Activated CD4-positive, alpha-beta T cell treated with anti-CD3 and anti-CD28 coated beads for 48 hours (primary cell): Measurements from ENCODE around the gene TMEM91.
A peak's percentile ranks its signal among the peaks of the same experiment; 100 is the strongest.

Experiments
- DNase-seq: peaks from one replicate; pipeline ENCODE4 v3.0.0-alpha.2; 2020

TMEM91 gene

DNA sequence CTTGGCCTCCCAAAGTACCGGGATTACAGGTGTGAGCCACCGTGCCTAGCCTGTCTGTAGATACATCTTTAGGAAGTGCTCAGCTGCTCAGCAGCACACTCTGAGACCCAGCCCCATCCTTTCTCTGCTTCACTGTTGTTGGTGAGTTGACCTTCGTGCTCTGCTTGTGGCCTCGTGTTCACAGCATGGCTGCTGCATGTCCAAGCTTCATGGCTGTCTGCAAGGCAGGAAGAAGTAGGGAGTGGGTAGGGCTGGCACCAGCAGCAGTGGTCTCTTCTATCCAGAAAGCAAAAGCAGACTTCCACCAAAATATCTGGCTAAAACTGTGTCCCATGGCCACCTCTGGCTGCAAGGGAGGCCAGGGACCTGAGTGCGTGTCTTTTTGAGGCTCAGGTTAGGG lies 36.6 kb downstream of the TMEM91 start:
- no peak for DNase-seq

DNA sequence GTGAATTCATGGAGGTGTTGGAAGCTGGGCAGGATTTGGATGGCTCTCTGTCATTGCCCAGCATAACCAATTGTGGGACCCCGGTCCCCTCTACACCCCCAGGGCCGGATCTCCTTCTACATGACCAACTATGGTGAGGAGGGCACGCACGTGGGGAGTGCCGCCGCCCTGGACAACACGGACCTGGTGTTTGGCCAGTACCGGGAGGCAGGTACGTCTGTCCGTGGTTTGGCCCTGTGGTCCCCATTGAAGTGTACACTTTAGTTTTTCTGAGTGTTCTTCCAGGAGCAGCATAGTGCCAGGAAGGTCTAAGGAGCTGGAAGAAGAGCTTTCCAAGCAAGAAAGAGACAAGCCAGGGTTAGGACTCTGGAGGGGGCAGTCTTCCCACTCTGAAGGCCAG lies 37.6 kb downstream of the TMEM91 start:
- no peak for DNase-seq

DNA sequence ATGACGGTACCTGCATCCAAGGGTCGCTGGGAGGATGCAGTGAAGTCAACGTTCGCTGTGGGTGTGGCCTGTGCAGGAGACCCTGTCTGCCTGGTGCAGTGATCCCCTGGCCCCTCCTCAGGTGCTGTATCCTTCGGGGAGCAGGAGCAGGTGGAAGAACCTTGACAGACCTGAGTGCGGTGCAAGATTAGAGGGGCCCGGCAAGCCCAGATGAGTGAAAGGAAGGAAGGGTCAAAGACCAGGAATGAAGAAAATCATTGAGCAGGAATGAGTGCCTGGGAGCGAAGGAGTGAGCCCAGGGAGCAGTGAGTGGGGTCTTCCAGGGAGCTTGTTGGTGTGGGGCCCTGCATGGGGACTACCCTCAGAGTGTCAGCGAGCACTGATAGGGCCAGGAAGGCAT lies 38.1 kb downstream of the TMEM91 start:
- DNase-seq, result no peak

DNA sequence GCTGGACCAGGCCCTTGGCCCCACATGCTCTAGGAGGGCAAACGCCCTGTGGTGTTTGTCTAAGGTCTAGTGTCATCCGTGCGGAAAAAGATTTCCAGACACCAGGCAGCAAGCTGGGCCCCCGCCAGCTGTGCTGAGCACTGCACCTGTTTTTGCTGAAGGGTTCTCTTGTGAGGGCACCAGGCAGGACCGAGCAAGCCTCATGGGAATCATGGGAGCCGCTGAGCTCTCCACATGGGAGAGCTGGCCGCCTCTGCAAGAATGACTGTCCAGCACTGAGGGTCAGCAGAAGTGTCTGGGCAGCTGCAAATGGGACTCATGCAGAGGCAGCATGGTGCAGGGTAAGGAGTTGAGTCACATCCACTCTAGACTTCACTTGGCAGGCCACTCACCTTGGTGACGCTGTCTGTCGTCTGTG lies 38.8 kb downstream of the TMEM91 start:
- DNase-seq, result no peak

DNA sequence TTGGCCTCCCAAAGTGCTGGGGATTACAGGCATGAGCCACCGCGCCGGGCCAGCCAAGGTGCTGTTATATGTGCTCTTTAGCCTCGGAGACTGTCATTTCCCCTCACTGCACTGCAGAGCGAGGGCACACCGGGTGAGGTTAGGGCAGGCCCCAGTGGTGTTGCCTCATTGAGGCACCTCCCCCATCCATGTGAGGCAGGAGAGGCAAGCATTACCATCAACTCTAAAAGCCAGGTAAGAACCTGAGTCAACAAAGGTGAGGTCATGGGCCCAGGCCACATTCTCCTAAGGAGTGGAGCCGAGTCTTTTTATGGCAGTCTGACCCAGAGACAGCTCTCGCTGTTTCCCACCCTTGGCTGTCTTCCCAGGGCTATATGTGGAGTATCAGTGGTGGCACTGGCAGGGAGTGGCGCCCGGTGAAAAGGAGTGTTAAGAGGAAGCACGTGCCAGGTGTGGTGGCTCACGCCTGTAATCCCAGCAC lies 39.9 kb downstream of the TMEM91 start:
- DNase-seq, result no peak

DNA sequence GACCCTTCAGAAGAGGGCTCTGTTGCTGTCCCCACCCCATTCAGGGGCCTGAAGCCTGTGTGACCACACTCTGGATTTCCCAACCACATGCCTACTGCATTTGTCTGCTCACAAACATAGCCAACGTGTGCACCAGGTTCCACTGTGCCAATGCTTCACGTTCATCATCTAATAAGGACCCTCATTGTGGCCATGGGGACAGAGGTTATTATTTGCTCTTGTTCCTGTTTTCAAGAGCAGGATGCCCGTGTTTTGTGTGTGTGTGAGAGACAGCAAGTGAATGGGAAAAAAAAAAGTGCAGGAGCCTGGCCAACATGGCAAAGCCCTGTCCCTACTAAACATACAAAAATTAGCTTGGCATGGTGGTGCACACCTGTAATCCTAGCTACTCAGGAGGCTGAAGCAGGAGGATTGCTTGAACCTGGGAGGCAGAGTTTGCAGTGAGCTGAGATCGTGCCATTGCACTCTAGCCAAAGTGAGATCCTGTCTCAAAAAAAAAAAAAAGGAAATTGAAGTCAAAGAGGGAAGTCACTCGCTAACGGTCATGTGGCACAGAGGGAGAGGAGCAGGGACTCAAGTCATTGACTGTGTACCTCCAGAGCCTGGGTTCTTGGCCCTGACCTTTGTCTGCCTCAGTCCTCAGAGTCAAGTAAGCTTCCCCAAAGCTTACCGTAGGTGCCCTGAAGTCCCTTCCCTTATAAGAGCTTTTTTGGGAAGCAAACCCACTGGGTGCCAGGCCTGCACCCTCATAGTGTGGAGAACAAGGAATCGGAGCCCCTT lies 44.0 kb downstream of the TMEM91 start:
- DNase-seq, result no peak

DNA sequence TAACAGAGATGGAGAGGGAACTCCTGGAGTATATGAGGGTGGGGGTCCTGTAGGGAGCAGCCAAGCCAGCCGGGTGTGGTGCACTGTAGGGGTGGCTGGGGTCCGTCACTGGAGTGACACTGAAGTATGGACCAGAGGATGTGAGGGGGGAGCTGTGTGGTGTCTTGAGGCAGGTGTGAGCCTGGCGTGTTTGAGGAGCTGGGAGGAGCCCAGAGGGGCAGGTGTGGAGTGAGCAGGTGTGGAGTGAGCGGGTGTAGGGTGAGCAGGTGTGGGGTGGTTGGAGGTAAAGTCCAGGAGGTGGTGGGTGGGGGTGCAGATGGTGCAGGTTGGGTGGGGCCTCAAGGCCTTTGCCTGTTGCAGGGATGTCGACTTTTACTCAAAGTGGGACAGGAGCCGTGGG lies 45.0 kb downstream of the TMEM91 start:
- no peak for DNase-seq

DNA sequence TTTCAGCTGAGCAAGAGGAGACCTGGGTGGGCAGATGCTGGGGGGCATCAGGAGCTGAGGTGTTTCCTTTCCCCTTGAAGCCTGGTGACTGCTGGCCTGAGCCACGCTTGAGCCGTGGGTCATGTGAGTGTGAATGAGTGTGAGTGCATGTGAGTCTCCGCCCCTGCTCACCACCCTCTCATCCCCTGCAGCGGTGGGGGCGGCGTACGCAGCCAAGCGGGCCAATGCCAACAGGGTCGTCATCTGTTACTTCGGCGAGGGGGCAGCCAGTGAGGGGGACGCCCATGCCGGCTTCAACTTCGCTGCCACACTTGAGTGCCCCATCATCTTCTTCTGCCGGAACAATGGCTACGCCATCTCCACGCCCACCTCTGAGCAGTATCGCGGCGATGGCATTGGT lies 45.6 kb downstream of the TMEM91 start:
- DNase-seq, result no peak

DNA sequence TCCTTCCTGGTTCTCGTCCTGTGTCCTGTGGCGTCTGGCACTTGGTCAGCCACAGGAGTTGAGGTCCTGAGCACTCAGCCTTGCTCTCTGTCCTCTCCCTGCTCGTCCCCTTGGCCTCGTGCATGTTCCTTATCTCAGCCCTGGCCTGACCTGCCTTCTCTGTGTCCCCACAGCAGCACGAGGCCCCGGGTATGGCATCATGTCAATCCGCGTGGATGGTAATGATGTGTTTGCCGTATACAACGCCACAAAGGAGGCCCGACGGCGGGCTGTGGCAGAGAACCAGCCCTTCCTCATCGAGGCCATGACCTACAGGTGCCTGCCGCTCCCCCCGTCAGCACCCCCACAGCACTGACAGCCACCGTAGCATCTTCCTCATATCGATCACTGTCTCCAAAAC lies 46.1 kb downstream of the TMEM91 start:
- no peak for DNase-seq

DNA sequence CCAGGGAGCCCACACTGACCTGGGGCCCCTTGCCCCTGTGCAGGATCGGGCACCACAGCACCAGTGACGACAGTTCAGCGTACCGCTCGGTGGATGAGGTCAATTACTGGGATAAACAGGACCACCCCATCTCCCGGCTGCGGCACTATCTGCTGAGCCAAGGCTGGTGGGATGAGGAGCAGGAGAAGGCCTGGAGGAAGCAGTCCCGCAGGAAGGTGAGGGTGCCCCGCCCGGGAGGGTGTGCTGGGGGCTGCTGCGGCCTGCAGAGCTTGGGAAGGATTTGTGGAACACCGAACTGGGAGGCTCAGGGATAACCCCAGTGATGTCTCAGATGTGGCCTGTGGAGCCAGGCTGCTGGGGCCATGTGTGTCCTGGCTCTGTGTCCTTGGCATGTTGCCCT lies 46.6 kb downstream of the TMEM91 start:
- no peak for DNase-seq

DNA sequence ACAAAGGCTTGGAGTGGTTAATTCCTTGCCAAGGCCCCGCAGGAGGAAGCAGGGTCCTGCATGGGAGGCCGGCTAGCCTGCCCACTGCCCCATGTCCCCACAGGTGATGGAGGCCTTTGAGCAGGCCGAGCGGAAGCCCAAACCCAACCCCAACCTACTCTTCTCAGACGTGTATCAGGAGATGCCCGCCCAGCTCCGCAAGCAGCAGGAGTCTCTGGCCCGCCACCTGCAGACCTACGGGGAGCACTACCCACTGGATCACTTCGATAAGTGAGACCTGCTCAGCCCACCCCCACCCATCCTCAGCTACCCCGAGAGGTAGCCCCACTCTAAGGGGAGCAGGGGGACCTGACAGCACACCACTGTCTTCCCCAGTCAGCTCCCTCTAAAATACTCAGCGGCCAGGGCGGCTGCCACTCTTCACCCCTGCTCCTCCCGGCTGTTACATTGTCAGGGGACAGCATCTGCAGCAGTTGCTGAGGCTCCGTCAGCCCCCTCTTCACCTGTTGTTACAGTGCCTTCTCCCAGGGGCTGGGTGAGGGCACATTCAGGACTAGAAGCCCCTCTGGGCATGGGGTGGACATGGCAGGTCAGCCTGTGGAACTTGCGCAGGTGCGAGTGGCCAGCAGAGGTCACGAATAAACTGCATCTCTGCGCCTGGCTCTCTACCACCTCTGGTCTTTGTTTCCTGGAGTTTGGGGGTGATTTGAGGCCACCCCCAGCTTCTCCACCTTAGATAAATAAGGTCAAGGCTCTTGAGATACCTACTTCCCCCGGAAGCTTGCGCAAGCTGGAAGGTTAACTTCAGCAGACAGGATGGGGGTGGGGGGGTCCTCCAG lies 48.2 kb downstream of the TMEM91 start:
- DNase-seq, result no peak

DNA sequence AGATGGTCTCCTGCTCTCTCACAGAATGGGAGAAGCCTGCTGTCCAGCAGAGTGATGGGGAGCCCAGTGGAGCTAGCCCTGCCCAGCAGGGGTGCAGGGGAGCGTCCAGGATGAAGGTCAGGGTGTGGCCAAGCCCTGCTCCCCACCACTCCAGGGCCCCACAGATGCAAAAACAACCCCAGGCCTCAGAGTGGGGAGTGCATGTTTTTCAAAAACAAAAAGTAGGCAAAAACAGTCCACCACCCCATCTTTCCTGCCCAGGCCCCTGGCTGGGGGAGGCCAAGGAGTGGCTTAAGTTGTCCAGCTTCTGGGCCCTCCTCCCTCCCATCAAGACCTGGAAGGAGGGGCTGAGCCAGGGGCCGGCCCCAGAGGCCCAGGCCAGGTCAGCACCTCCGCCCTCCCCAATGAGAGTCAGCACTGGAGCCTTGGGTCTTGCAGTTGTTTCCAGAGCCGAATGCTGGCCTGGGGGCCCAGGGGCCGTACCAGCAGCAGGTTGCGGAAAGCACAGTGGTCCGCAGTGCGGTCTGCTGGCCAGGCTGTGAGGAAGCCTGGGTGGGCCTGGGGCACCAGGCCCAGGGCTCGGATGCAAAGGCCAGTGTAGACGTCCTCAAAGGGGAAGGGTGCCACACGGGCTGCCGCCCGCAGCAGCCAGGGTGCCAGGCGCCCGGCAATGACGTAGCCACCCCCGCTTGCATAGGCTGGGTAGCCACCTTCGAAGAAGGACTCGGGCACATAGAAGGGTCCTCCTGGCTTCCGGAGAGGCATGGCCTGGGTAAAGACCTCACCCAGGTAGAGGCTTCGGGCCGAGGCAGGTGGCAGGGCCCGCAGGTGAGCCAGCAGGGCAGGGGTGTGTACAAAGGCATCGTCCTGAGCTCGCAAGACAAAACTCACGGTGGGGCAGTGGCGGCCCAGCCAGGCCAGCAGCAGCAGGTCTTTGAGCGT lies 49.1 kb downstream of the TMEM91 start:
- DNase-seq, result no peak

DNA sequence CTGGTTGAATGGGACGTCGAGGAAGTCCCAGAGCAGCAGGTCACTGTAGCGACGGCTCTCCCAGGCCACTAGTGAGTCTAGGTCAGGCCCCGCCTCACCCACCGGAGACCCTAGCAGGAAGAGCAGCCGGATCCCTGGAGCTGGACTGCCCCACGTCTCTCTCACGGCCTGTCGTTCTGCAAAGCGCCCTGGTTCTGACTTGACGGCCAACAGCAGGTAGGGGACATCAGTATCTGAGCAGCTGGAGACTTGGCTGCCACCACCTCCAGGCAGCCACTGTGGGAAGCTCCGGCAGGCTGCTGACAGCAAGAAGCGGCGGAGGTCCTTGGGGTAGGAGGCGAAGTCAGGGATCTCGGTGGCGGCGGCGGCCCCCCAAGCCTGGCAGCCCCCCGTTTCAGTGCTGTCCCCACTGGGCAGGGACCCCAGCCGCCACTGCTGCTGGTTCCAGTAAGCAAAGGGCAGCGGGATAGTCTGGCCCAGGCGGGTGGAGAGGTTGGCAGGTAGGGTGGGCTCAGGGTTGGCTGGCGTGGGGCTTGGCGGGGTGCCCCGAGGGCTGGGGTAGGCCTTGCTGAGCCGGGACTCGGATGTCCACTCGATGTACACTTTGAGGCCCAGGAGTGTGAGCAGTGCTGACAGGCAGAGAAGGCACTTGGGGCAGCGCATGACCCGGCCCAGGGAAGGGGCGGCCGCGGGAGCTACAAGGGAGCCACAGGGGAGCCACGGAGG lies 49.9 kb downstream of the TMEM91 start:
- DNase-seq, result no peak

DNA sequence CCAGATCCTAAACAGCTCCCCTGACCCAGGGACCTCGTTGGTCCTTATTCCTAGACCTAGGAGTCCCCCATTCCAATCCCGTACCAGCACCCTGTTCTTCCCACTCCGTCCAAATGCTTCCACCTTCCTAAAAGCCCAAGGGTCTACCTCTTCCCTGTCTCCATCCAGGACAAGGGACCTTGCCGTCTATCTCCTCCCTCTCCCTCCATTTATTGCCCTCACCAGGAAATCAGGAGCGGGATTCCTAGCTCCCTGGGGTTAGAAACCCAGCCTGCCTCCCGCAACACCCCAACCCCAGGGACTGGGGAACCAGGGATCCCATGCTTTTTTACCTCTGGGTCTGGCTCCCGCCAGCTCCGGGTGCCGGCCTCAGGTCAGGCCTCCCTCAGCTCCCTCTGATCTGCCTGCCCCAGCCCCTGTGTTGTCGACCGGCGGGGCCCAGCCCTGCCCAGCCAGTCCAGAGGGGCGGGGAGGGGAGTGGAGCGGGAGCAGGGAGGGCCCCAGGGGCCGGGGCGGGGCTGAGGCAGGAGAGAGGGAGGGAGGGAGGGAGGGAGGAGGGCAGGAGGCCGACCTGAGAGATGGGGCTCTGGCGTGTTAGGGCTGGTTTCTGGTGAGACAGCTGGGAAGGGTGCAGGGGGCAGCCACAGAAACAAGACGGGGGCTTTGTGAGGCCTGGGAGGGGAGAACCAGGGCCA lies 50.8 kb downstream of the TMEM91 start, which contains the start of gene B3GNT8:
Gene B3GNT8 (minus strand): TSS at position 423 of the 695 bp plus-strand sequence. CDS start 596 bp downstream, outside the sequence.
- DNase-seq, result peak; percentile 59

DNA sequence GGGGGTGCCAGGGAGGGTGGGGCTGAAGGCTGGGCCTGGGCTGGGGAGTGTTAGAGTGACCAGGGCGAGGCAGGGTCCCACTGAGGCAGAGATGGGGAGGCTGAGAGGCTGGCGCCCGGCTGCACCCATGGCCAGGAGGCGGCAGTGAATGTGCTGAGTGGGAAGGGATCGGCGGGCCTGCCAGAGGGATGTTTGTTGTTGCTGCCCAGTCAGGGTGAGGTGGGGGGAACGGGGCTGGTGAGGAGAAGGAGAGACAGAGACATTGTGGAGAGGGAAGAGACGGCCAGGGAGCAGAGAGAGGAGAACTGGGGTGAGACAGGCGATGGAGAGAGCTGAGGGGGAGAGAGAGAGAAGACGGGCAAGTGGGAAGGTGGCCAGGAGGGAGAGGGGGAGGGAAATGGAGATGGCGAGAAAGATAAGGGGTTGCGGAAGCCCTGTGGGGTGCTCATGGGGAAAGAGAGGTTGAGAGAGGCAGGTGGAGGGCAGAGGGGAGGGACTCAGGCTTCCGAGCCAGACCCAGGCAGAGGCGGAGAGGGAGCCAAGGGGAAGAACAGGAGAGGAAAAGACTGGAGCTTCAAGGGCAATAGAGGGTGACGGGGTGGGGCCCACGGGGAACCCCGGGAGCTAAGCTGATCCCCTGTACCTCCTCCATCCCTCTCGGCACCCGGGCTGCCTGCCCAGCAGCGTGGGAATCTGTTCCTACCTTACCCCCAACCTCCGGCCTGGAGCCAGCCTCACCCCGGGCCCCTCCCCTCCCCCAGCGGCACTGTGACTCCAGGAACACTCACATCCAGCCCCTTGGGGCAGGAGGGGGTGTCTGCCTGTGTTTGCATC lies 51.5 kb downstream of the TMEM91 start:
- DNase-seq, result peak; percentile 32

DNA sequence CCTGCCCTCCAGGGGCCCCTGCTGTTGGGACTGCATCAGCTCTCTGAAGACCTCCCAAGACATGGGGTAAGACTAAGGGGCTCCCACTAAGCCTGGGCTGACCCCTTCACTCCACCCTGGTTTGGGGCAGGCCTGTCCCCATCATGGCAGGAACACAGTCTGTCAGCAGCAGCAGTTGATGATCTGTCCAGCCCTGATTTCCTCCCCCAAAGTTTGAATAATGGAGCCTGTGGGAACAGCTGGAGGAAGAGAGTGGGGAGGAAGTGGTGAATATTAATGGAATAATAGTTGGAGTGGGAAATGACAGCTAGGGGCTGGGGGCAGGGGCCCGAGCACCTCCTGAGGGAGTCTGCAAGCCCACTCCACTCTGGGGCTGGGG lies 52.1 kb downstream of the TMEM91 start:
- DNase-seq, result no peak

DNA sequence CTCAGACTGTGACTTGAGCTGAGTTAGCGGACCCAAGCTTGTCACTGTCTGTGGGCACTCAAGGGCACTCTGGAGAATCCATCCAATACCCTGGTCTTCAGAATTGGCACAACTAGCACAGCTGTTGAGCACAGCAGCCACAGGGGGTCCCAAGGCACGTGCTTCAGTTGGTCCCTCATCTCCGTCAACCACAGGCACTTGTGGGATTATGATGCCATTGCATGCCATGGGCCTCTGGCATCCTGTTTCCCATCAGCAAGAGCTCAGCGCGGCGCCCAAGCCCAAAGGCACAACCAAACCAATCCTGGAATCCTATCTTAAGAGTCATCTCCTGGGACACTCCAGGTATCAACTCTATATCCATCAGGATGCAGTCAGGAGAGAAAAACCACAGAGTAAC lies 54.6 kb downstream of the TMEM91 start:
- DNase-seq, result no peak

DNA sequence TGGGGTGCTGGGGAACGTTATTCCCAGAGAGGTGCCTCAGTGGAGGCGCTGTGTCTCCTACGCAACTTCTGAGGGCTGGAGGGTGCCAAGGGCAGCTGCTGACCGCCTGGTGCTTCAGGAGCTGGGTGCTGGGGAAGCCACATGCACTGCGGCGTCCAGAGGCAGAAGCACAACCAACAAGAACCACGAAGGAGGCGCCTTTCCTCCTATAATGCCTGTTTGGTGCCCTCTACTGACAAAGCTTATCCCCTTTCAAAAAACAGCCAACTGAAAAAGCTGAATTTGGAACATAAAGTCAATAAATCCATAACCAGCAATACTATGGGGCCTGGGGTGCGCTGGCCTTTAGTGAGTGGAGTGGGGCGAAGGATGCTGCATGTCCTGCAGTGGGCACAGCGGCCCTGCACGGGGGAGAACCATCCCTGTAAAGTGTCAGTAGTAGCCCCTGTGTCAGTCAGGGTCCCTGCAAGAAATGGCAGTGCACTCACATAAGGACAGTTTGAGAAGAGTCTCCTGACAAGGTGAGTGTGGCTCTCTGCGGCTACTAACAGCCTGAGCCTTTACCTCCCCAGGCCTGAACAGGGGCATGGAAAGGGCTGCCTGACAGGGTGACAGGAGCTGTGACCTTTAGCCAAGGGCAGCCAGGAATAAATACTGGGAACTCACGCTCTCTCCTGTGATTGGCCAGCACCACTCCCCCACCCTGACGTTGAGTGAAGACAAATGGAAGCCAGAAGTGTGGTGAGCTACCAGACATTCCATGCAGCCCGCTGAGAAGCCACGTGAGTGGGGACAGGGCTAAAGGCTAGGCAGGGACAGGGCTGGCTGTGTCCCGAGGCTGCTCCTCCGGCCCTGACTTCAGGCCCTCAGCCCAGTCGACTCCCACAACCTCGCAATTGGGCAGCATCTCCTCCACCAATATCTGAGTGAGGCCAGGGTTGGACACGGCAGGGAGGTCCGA lies 55.4 kb downstream of the TMEM91 start:
- DNase-seq, result no peak

DNA sequence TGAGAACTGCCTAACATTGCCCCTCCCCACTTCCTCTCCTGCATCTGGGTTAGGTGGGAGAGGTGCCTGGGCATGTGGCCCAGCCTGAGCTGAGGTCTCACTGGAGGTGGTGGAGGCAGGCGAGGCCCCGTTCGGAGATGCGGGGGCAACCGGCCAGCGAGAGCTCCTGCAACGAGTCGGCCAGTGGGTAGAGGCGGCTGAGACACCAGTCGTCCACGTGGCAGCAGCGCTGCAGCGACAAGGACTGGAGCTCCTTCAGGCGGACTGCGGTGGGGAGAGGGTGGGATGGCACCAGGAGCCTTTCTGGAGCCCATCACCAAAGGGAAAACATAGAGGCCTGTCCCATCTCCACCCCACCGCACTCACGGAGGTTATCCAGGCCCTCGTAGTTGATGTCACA lies 56.8 kb downstream of the TMEM91 start:
- no peak for DNase-seq
